G401.6 (cell line): ENCODE data around the gene TPRKB.
"Not testable (repeated sequence)": the region's sequence is repeated elsewhere in the genome, so short reads cannot be mapped to it uniquely, and the experiment has no call there.

Source experiments
- FAIRE-seq: peaks from 2 replicates; lab custom pipeline; 2012; peaks lifted over from hg19 to GRCh38; lab: Jason Lieb, UNC

The TPRKB gene

DNA sequence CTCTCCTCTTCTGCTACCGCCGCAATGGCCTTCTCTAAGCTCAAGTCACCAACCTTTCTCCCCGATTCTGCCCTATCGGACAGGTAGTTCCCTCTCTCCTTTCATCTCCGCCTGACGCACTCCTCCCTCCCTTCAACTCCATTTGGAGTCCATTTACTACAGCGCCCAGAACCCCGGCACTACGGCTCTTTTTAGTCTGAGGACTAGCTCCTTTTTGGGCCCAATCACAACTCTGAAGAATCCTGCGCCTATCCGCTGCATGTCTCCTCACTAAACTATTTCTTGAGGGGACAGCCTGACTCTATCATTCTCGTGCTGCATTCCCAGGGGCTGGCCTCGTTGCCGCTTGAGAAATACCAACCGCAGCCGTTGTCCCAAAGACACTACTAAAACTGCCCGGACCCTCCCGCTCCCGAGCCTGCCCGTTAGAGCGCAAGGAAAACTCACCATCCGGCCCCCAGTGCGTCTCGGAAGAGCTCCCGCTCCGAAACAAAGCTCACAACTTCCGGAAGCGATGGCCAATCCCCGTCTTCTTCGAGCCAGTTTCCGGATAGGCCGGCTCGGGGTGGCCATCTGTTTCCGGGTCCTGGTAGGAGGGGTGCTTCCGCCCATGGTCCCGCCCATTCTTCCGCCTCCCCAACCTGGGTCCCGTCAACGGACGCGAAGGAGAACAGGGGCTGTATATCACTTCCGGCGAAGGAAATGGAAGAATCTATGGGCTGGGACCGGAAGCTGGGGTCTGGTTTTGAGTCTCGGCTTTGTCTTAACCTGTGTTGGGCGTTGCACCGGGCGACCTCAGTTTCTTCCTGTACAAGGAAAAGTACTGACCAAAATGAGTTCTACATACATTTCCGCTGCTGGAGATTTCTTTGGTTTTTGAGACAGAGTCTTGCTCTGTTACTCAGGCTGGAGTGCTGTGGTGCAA, at the start of gene TPRKB:
TSS of gene TPRKB (minus strand) at position 491 of the 925 bp plus-strand sequence. CDS start 2,776 bp downstream, outside the sequence.
- FAIRE-seq: peak; percentile 97

DNA sequence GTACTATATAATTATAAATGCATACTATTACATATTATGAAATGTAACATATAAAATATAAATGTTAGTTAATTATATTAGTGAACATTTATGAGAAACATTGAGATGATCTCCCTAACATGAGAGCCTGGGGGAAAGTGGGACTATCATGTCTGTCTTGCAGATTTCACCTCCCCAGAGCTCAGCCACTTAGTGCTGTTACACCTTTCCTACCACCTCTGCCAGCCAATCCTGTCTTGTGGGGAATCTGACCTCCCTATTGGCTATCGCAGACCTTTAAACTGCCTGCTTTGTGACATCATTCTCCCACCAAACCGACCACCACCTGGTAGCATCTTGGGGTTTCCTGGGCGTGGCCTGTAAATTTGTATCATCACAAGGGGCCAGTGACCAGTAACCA, 46.7 kb upstream of the TPRKB start, which contains the start of gene C2orf78:
TSS of gene C2orf78 (plus strand) at position 301 of the 400 bp plus-strand sequence. CDS start 127 bp downstream, outside the sequence.
- not testable (repeated sequence) for FAIRE-seq

DNA sequence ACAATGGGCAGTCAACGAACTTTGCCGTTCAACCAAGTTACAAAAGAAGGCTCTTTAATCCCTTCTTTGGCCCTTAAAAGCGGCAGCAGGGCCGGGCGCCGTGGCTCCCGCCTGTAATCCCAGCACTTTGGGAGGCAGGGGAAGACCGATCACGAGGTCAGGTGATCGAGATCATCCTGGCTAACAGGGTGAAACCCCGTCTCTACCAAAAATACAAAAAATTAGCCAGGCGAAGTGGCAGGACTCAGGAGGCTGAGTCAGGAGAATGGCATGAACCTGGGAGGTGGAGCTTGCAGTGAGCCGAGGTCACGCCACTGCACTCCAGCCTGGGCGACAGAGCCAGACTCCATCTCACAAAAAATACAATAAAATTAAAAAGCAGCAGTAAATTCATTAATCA, 46.3 kb upstream of the TPRKB start:
- FAIRE-seq: peak; percentile 94

DNA sequence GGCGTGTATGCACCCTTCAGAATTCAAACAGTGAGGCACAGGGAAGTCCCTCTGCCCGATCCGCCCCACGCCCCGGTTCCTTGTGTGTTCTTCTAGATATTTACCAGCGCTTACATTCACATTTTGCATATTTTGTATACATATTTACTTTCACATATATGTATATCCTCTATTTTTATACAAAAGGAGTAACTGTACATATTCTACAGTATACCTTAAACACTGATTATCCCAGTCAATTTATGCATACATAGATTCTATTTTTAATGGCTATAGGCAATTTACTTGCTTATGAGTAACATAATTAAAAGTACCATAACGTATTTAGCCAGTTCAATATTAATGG, 43.1 kb upstream of the TPRKB start:
- no peak for FAIRE-seq

DNA sequence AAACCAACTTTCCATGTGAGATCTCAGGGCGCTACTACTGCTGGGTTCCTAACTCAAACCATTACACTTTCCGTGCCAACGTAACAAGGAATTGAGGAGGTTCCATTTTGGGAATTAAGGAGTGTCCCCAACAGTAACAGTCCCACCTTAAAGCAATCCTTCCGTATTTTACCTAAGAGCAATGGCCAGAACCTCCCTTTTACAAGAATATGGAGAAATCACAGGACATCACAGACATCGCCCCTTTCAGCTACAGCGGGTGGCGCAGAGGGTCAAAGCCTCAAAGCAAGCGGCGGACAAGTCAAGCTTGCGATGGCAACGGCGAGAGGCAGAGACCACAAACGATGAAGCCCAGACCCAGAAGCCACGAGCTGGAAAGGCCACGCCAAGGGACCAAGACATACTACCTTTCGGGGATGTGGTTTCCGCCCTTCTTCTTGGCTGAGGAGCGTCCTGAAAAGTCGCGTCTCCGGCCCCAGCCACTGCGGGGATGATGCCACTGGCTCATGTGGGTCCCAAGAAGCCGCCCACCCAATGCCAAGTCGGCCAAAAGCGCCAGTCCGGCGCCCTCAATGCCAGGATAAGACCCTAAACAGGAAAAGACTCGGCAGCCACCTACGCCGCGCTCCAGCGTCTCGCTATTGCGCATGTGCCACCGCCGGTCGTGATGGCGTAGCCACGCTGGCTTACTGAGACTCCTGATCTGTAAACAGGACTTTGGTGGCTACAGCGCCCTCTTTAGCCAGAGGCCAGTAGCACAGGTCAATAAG, 42.5 kb upstream of the TPRKB start, which contains the start of gene DUSP11:
TSS of gene DUSP11 (minus strand) at position 637 of the 770 bp plus-strand sequence. CDS start at position 508, 129 bp downstream.
- FAIRE-seq: peak; percentile 93

DNA sequence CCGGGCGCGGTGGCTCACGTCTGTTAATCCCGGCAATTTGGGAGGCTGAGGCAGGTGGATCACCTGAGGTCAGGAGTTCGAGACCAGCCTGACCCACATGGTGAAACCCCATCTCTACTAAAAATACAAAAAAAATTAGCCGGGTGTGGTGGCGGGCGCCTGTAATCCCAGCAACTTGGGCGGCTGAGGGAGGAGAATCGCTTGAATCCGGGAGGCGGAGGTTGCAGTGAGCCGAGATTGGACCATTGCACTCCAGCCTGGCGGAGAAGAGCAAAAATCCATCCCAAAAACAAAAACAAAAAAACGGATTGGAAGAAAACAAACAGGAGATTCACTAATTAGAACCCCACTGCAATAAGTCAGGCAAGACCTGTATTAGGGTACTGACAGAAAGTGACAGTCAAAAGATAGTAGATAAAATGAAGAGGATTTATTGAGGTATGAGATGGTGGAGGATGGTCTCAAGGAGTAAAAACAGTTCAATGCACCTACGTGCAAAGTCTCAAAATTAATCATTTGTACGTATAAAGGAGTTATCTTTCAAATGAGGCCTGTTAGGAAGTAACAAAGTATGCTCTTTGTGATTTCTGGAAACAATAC, 41.8 kb upstream of the TPRKB start:
- not testable (repeated sequence) for FAIRE-seq

DNA sequence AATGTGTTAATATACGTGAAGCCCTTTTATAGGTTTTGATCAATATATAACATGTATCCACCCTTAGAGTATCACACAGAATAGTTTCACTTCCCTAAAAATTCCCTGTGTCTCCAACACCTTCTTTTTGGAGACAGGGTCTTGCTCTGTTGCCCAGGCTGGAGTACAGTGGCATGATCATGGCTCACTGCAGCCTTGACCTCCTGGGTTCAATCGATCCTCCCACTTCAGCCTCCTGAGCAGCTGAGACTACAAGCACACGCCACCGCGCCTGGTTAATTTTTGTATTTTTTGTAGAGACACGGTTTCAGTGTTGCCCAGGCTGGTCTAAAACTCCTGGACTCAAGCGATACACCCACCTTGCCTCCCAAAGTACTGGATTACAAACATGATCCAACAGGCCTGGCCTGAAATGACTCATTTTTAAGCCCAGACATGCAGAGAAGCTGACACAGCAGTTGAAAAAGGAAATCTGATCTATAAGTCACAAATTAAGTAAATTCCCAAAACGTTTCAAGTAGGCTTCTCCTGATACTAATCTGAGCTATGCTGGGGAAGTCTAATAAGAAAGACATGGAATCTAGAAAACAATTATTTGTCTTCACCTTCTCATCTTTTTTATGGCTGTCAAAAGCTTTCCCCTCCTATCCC, 39.8 kb upstream of the TPRKB start:
- FAIRE-seq: no peak

DNA sequence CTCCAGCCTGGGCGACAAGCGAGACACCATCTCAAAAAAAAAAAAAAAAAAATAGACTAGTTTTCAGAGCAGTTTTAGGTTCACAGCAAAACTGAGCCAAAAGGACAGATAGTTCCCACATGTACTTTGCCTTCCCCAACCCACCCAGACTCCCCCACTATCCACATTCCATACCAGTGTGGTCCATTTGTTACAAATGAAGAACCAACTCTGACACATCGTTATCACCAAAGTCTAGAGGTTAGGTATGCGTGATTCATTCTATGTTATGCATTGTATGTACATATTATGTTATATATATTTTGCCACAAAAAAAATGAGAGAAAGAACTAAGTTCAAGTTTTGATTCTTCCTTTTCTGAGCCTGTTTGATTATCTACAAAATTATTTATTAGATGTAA, 39.2 kb upstream of the TPRKB start:
- FAIRE-seq: no peak

DNA sequence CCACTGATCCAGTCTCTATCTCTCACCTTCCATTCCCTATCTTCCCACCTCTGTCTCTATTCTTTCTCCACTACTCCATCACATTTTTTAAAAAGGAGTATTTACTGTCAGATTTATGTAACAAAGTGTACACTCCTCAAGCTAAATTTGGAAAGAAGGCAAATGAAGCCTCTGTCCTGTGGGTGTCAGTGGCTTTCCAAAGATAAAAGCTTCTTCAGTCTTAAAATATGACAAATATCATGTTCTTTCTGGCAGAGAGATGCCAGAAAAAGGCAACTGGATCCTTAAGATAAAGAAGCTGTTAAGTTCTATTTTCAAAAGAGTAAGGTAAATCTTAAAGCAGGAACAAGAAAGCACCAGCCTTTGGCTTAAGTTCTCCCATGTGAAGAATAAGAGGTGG, 35.7 kb upstream of the TPRKB start:
- no peak for FAIRE-seq

DNA sequence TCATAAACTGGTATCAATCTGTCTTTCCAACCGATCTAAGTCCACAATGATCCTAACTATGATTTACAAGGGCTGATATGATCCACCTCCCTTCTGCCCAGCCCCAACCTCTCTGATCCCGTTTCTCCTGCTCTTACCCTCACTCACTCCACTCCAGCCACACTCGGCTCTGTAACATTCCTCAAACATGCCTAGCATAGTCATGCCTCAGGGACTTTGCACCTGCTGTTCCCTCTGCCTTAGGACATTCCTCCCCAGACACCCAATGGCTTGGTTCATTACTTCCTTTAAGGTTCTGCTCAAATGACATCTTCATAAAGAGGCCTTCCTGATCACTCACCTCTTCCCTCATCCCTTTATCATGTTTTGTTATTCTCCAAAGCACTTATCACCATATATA, 33.6 kb upstream of the TPRKB start:
- FAIRE-seq: no peak

DNA sequence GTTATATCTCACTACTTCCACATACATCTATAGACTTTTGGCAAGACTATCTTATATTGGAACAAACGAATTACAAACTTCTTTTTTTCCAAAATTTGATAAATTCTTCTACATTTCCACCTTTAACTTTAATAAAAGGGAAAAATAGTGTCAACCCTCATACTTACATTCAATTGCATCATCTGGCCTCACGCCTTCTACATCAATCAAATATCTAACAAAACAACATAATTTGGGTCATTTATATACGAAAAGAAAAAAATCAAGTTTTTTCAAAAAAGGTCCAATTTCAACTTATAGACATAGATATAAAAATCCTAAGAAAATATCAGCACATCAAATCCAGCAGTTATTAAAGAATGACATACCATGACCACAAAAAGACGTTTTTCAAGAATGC, 29.8 kb upstream of the TPRKB start:
- no peak for FAIRE-seq

DNA sequence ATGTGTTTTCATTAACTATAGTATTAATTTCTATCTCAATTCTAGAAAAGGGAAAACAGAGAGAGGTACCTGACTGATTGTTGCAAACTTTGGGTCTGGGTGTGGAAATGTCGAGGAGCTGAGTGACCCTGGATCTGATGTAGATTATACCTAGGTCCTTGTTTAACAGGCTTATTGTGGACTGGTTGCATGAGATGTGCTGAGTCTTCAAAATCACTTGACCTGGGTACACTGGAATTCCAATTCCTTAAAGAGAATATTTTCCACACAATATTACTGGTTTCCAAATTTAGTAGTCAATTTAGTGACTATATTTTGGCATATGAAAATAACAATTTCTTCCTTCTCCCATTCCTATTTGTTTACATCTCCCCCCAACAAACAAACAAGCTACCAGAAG, 29.2 kb upstream of the TPRKB start:
- no peak for FAIRE-seq

DNA sequence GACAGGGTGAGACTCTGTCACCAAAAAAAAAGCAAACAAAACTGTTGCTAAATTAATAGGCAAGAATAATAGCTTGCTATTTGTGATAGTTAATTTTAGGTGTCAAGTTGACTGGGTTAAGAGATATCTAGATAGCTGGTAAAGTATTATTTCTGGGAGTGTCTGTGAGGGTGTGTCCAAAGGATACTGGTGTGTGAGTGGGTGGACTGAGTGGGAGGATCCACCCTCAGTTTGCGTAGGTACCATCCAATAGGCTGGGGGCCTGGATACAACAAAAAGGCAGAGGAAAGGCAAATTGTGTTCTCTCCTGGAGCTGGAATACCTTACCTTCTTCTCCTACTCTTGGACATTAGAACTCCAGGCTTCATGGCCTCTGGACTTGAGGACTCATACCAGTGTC, 27.8 kb upstream of the TPRKB start:
- FAIRE-seq: no peak

DNA sequence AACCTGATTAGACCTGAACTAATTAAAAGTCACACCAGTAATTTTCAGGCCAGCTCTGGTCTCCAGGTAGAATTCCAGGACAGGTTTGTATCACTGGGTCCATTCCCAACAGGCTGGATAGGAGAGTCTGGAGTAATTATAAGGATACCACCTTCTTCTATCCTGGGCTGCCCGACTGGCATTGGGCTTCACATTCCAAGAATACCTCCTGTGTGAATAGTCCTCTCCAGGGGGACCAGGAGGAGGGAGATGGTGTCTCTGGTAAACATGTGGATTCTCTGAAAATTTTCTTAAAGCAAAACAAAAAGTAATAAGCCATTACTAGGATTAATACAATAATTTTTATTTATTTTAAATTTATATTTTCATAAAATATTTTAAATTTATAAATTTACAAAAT, 25.4 kb upstream of the TPRKB start:
- FAIRE-seq: no peak

DNA sequence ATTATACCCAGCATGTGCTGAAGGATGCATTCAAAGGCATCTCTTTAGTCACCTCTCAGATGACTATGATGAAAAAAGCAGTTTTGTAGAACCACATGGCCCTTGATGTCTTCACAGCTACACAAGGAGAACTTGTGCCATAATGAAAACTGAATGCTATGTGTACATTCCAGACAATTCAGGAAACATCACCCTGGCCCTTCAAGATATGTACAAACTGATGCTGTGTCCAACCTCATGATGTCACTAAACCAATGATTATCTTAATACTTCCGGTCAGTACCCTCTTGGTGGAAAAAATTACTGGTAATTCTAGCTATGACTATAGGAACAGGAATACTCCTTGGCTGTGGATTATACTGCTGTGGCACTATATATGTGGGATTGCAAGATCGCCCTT, 22.8 kb upstream of the TPRKB start:
- FAIRE-seq: no peak

DNA sequence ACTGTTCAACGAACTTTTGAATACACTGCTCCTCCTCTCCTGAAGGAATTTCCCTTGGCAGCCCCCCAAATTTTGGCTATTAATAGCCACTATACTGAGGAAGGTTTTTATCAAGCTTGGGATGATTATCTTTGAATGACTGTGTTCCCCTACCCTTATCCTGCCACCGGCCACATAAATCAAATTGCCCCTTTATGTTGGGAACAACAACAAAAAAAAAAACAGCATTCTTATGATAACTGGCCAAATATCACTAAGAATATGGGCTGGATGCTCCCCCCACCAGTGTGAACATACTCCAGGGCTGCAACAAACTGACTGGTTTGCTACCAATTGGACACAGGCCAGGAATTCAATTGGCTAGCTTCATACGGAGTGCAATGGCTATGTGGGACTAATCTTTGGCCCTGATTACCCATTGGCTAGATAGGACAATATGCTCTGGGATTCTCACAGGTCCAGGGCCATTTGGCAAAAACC, 22.2 kb upstream of the TPRKB start:
- FAIRE-seq: no peak

DNA sequence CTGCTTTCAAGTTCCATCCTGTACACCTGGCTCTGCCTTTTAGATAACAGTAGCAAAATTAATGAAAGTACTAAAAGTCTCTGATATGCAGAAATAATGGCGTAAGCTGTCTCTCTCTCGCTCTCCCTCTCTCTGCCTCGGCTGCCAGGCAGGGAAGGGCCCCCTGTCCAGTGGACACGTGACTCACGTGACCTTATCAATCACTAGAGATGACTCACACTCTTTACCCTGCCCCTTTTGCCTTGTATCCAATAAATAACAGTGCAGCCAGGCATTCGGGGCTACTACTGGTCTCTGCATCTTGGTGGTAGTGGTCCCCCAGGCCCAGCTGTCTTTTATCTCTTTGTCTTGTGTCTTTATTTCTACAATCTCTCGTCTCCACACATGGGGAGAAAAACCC, 17.2 kb upstream of the TPRKB start:
- FAIRE-seq: not testable (repeated sequence)

DNA sequence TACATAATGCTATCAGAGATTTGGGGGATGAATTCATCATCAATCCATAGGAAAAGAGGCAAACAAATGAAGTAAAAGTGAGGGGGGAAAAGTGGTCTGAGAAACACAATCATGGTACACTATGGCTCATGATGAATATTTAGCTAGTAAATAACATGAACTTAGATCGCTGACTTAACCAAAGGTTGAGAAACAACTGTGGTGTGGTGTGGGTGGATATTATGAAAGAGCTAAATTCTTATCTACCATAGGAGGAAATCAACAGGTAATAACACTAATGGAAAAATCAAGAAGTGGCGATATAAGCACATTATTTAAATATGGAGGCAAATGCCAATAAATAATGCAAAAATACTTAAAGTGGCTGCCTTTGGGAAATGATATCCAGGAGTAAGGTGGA, 12.2 kb upstream of the TPRKB start:
- FAIRE-seq: no peak

DNA sequence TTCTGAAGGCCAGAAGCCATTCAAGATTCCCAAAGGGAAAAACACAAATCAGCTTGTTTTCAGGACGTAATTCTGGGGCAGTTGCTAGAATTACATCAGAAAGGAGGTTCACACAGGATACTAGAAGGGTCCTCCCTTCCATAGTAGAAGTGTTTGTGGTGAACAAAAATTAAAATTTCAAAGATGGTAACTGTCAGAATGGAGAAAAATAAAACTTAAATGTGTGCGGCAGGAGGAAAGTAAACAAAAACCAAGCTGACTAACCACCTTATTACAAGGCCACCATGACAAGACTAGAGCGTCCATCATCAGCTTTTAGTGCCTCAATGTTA, 9.7 kb upstream of the TPRKB start:
- no peak for FAIRE-seq

DNA sequence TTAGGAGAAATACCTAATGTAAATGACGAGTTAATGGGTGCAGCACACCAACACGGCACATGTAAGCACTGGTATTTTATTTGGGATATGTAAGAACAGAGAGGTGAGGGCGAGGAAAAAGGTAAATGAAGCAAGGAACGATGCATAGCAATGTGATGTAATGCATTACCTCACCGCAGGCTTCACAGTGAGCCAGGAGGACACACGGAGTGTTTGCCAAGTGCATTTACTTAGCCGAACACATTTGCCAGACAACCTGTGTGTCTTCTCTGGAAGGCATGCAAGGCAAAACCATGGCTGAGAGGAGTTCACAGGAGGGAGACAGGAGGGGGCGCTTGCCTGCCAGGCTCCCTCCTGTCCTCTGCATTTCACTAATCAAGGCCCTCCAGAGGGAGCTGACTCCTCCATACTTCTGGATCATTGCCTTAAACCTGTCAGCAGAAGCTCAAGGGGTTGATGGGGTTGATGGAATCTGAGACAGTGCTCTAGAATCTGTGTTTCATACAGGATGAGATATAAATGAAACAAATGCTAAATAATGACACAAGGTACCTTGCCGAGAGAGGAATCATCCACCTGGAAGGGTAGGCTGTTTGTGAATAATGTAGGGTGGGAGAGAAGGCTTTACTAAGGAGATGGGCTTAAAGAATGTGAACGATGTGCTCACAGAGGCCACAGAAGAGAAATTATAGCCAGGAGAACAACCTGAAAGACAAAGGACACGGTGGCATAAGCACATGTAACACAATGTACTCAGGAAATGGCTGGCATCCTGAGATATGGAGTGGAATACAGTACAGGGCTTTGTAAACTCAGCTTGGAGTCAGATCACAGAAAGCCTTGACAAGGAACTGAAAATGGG, 9.1 kb upstream of the TPRKB start:
- no peak for FAIRE-seq

DNA sequence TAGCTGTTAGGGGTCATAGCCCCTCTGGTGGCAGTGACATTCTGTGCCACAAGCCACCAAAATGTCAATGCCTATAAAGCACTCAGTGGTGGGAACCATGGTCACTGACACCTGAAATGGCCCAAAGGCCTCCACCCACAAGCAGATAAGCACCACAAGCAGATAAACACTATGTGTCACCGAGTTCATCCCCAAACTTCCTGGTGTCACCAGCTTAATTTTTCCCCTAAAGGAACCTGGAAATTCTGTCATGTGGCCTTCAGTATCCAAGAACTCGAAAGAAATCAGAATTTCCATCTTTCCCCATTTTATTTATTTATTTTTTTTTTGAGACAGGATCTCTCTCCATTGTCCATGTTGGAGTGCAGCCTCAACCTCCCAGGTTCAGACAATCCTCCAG, 3.6 kb upstream of the TPRKB start:
- FAIRE-seq: no peak
